ENCODE data around the gene STK10.

The STK10 gene

DNA sequence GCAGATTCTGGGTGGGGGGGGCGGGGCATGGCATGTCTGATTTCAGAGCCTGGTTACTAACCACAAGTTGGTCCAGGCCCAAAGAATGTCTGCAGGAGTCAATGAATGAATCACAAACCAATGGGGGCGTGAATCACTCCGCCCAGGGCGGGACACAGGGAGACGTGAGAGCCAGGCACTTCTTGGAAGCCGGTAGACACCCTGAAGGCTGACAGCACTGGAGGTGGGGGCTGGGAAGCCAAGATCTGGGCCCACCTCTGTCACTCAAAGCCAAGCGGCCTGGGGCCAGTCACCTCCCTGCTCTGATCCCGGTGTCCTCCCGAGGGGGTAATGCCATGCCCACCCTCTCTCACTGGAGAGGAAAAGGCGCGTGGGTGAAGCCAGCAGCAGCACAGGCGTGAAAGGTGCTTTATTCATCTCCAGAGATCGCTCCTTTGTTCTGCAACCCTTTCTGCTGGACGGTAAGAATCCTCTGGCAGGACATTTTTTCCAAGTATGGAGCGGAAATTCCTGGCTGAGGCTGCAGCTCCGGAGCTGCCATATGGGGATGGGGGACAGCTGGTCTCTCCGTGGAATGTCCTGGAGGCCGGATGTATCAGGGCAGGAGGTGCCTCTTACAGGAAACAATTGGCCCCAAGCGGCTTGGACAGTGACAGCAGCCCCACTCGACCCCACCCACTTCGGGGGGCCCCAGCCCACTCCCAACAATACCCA is 85.0 kb downstream of the STK10 start:
- peak overlapping the region; percentile 20 for H3K4me3 ChIP-seq
- peak; percentile 80 for DNase-seq (ENCODE audit: low spot score)

DNA sequence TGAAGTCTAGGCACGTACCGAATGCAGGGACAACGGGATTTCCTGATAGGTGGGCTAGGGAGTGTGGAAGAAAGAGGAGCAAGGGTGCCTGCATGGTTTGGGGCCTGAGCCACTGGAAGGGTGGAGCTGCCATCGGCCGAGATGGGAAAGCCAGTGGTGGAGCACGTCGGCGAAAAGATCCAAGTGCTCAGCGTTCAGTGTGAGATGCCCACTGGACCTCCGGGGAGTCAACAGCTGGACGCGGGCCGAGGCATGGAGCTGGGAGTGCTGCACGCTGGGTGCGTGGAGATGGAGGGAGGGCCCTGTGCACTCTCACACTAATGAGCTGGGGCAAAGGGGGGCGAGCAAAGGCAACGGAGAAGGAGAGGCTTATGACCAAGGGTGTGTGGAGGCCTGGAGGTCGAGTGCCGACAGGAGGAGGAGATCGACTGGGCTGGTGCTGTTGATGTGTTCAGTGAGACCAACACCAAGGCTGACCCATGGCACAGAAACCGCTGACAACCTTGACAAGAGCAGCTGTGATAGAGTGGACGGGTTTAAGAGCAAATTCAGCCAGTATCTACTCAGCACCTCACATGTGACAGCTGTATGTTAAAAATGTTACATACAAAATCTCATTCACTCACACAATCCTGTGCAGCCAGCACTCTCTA is 85.7 kb downstream of the STK10 start:
- TF ChIP-seq, protein P1, sequence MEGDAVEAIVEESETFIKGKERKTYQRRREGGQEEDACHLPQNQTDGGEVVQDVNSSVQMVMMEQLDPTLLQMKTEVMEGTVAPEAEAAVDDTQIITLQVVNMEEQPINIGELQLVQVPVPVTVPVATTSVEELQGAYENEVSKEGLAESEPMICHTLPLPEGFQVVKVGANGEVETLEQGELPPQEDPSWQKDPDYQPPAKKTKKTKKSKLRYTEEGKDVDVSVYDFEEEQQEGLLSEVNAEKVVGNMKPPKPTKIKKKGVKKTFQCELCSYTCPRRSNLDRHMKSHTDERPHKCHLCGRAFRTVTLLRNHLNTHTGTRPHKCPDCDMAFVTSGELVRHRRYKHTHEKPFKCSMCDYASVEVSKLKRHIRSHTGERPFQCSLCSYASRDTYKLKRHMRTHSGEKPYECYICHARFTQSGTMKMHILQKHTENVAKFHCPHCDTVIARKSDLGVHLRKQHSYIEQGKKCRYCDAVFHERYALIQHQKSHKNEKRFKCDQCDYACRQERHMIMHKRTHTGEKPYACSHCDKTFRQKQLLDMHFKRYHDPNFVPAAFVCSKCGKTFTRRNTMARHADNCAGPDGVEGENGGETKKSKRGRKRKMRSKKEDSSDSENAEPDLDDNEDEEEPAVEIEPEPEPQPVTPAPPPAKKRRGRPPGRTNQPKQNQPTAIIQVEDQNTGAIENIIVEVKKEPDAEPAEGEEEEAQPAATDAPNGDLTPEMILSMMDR (IDR thresholded peaks at IDR 0.05), result no peak
- DNase-seq (ENCODE audit: low spot score), result no peak
- Histone ChIP-seq H3K4me3 (no peak overlapping the region), H3K27ac (no peak overlapping the region)

More for the DNA sequence above, 85.0 kb downstream of the STK10 start:
- H3K27ac ChIP-seq, result peak overlapping the region in 1 of 2 donors; percentile 36
- TF ChIP-seq, protein P1 (IDR thresholded peaks at IDR 0.05), result no peak

DNA sequence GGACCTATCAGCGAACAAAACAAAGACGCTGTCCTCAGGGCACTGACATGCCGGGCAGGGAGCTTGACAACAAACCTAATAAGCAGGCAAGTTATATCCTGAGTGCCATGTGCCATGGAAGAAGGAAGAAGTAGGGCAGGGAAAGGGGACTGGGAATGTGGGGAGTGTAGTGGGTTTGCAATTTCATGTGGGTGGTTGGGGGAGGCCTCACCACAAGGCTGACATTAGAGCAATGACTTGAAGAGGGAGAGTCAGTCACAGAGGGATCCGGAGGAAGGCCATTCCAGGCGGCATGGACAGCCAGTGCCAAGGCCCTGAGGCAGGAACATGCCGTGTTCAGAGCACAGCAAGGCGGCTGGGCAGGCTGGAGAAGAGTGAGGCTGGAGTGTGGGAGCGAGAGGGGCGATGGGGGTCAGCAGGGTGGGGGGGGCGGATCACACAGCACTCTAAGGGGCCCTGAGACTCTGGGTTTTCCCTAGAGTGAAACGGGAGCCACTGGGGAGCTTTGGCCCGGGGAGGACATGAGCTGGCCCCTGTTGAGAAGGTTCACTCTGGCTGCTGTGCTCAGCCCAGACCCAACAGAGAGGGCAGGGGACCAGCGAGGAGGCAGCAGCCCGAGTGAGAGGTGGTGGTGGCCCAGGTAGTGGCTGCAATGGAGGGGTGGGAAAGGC is 86.3 kb downstream of the STK10 start:
- no peak overlapping the region for H3K27ac ChIP-seq

DNA sequence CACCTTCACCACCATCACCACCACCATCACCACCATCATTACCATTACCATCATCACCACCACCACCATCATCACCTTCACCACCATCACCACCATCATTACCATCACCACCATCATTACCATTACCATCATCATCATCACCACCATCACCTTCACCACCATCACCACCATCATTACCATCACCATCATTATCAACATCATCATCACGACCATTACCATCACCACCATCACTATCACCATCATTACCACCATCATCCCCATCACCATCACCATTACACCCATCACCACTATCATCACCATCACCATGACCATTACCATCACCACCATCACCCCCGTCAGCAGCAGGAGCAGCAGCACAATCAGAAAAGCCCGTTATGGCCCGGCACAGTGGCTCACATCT is 89.1 kb downstream of the STK10 start:
- no peak for DNase-seq (ENCODE audit: low spot score)
- Histone ChIP-seq H3K4me3 (no peak overlapping the region), H3K27ac (no peak overlapping the region)
- TF ChIP-seq, protein P1 (IDR thresholded peaks at IDR 0.05), result no peak

More for the DNA sequence above, 86.3 kb downstream of the STK10 start:
- TF ChIP-seq, protein P1 (IDR thresholded peaks at IDR 0.05), result no peak
- H3K4me3 ChIP-seq, result no peak overlapping the region
- no peak for DNase-seq (ENCODE audit: low spot score)

DNA sequence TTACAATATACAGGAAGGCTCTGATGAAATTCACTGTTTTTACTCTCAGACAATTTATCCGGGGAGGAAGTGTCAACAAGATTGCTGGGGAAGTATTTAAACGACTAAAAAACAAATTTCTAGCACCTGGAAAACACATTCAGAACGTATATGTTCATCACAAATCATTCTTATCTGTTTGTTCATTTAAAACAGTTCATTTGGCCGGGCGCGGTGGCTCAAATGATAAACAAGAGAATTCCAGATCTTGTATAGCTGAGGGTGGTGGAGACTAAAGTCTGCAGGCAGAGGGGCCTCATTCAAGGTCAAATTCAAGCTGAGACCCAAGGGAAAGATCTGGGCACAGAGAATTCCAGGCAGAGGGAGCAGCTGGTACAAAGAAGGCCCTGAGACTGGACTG is 90.0 kb downstream of the STK10 start:
- Histone ChIP-seq H3K27ac (no peak overlapping the region), H3K4me3 (no peak overlapping the region)
- DNase-seq (ENCODE audit: low spot score), result no peak
- TF ChIP-seq, protein P1 (IDR thresholded peaks at IDR 0.05), result no peak

DNA sequence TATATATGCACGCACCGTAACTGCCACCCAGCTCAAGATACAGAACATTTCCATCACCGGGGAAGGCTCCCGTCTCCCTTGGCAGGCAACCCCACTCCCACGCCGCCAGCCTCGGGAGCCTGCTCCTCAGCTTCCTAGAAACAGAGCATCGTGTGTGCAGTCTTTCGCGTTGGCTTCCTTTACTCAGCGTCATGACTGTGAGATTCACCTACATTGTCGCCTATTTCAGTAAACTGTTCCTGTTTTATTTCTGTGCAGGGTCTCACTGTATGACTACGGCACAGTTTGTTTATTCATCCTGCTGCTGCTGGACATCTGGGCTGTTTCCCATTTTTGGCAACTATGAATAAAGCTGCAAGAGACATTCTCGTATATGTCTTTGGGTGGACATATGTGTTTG is 90.7 kb downstream of the STK10 start:
- TF ChIP-seq, protein P1 (IDR thresholded peaks at IDR 0.05), result no peak
- H3K4me3 ChIP-seq, result no peak overlapping the region
- no peak overlapping the region for H3K27ac ChIP-seq
- no peak for DNase-seq (ENCODE audit: low spot score)
